ENCODE results near the gene PLCZ1.
"Not testable (repeated sequence)": the region's sequence is repeated elsewhere in the genome, so short reads cannot be mapped to it uniquely, and the experiment has no call there.

PLCZ1 gene, protein sequence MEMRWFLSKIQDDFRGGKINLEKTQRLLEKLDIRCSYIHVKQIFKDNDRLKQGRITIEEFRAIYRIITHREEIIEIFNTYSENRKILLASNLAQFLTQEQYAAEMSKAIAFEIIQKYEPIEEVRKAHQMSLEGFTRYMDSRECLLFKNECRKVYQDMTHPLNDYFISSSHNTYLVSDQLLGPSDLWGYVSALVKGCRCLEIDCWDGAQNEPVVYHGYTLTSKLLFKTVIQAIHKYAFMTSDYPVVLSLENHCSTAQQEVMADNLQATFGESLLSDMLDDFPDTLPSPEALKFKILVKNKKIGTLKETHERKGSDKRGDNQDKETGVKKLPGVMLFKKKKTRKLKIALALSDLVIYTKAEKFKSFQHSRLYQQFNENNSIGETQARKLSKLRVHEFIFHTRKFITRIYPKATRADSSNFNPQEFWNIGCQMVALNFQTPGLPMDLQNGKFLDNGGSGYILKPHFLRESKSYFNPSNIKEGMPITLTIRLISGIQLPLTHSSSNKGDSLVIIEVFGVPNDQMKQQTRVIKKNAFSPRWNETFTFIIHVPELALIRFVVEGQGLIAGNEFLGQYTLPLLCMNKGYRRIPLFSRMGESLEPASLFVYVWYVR

DNA sequence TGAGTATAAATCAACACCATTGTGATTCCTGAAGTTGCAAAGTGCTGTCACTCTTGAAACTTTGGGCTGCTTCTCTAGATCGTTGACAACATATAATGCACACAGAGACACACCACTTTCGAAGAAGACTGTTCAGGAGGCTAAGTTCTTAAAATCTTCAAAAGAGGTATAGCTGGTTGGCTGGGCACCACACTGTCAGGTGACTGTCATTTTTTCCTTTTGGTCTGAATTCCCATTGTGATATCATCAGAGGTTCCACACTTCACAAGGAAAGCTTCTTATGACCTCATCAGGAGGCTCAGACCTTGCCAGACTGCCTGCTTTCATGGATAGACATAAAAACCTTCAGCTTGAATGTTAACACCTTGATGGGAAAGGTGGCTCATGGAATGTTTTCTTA, at the start of gene PLCZ1, which contains the start of gene CAPZA3:
PLCZ1 (minus strand) TSS at position 194 of the 400 bp plus-strand sequence. CDS start 641 bp downstream, outside the sequence.
CAPZA3 (plus strand) TSS at position 301 of the 400 bp plus-strand sequence. CDS start 150 bp downstream, outside the sequence.
- DNase-seq (ENCODE audit: low read depth), result no peak

DNA sequence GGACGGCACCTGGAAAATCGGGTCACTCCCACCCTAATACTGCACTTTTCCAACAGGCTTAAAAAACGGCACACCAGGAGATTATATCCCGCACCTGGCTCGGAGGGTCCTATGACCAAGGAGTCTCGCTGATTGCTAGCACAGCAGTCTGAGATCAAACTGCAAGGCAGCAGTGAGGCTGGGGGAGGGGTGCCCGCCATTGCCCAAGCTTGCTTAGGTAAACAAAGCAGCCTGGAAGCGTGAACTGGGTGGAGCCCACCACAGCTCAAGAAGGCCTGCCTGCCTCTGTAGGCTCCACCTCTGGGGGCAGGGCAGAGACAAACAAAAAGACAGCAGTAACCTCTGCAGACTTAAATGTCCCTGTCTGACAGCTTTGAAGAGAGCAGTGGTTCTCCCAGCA, 47.7 kb upstream of the PLCZ1 start:
- not testable (repeated sequence) for DNase-seq (ENCODE audit: low read depth)

DNA sequence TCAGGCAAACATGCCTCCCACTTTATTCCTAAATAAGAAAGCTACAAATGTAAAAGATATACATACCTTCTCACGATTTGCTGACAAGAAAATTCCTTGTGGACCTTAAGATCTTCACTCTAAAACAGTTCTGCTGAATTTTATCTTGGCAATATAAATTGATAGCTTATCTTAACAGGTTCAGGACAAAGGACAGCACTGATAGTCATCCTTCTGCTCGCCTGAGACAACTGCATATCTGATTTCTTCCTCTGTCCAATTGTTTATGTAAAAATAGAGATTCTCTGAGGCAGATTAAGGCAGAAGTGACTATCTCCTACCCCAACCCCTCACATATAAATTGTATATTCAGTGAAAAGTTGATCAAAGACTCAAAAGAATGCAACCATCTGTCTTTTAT, 45.0 kb upstream of the PLCZ1 start:
- no peak for DNase-seq (ENCODE audit: low read depth)

DNA sequence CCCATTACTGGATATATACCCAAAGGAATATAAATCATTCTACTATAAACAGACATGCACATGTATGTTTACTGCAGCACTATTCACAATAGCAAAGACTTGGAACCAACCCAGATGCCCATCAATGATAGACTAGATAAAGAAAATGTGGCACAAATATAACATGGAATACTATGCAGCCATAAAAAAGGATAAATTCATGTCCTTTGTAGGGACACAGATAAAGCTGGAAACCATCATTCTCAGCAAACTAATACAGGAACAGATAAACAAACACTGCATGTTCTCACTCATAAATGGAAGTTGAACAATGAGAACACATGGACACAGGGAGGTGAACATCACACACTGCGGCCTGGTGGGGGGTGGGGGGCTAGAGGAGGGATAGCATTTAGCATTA, 28.7 kb upstream of the PLCZ1 start:
- not testable (repeated sequence) for DNase-seq (ENCODE audit: low read depth)

DNA sequence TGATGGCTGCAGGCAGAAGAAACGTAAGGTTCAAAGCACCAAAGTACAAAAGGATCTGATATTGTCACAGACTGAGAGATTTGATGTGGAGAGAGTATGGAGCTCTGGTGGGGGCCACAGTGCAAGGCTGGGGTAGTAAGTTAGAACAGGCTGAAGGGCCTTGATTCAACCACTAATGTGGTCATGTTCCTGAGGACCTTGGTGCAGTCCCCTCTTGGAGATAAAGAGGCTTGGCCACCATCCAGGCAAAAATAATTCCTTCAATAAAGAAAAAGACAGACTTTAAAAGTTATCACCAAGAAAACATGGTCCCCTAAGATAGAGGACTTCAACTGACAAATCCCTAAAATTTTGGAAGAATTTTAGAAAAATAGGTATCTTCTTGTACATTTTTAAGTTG, 17.5 kb upstream of the PLCZ1 start:
- DNase-seq (ENCODE audit: low read depth), result no peak

DNA sequence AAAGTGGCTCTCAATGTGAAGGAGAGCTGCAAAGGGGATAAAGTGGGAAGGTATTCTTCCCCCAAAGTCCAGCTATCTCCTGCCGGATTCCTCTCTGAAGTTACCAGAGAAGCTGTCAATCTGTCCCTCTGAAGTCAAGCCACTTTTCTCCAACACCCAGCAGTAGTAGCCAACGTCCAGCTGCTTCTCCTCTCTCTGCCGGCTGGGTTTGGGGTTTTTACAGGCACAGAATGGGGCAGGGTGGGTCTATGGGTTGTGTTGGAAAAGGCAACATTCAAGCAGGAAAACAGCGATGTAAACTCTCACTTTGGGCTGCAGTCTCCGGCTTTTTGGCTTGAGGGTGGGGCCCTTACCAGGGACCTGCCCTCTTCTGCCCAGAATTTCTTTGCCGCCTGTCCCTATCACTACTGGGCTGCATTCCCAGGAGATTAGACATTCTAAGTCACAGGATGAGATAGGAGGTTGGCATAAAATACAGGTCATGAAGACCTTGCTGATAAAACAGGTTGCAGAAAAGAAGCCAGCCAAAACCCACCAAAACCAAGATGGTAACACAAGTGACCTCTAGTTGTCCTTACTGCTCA, 16.4 kb upstream of the PLCZ1 start:
- no peak for DNase-seq (ENCODE audit: low read depth)

DNA sequence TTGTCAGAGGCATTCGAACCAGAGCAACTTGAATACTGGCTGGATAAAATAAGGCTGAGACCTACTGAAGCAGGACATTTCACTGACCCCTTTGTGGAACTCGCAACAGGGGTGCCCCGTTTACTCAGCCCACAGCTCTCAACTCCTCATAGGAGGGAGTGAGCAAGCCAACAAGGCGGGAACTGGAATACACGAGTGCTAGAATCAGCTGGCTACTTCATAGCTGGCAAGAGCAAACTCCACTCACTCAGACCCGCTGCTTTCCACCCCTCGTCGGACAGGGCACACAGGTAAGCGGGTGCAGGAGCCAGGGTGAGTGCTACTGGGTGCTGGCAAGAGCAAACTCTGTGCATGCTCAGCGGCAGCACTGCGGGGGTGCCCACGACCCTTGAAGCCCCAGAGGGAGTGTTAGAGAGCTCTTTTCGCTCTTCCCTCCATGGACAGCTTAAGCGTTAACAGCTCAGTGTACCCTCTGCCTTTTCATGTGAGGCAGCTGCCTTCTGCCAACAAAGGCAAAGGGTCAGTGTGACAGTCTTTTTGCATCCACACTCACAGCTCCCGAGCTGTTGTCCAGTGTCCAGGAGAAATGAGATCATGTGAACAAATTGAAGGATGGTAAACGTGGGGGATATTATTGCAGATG, 15.8 kb upstream of the PLCZ1 start:
- DNase-seq (ENCODE audit: low read depth), result no peak

DNA sequence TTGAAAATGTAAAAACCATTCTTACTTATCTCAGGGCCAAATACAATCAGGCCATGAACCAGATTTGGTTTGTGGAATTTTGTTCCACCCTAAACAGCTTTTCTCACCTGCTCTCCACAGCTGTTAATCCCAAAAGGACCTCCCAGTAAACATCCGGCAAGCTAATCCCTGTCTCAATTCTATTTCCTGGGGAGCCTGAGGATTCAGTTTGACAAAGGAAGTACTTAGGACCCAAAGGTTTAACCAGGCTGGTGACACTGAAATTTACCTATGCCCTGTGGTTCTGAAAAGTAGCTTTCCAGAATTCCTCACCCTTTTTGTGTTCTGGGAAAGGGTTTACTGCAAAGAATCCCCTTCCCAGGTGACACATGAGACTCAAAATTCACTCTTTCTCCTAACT, 15.1 kb upstream of the PLCZ1 start:
- DNase-seq (ENCODE audit: low read depth), result no peak

DNA sequence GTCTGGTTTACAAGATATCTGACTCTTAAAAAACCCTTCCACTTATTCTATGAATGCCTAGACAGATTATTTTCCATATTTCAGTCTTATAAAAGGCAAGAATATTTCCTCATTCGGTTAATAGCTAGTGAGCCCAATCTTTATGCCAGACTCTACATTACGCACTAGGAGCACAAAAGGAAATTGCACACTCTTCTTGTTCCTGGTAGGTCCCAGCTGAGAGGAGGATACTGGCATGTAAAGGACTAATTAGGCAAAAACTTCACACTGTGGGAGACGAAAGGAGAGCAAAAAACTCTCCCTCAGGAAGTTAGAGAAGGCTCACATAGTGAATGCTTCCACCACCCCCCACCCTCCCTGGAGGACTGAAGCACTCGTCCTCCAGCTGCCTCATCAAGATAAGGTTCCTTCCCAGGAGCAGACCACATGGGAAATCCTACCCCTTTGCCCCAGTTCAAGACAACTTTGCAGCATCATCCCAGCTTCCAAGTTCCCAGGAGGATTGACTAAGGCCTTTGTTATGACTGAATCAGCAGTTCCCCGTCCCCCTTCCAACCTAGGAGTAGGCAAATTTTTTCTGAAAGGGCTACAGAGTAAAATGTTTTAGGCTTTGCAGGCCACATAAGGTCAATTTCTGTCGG, 14.6 kb upstream of the PLCZ1 start:
- DNase-seq (ENCODE audit: low read depth), result no peak

DNA sequence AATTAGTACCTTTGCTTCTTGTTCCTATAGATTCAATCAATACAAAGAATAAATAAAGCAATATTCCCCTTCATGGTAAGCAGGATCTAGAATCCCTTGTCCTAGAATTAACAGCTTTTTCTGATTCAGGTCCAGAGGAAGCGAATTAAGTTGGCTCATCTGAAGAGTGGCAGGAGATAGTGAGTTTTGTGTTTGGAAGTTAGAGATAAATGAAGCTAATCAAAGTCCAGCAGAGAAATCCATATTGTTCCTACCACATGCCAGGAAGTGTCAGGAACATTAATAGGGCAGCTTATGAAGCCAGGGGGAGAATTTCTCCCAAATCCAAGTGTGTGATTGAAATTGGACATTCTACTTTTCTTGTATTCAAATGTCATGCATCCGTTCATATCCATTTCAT, 14.1 kb upstream of the PLCZ1 start:
- DNase-seq (ENCODE audit: low read depth), result no peak

DNA sequence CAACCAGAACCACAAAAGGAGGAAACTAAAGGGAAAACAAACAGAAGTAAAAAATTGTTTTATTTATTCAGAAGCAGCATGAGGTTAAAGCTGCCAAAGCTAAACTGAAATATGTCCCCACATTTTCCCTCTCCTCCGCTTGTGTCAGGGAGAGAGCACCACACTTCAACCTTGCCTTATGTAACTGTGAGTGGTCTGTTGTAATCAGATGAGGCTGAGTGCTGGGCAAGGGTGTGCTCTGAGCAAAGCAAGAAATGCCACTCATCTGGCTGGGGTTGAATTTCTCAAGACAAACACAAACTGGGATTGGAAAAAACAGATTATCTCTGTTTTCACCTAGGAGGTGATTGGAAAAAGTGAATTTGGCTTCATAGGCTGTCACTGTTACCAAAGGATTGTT, 12.3 kb upstream of the PLCZ1 start:
- no peak for DNase-seq (ENCODE audit: low read depth)

DNA sequence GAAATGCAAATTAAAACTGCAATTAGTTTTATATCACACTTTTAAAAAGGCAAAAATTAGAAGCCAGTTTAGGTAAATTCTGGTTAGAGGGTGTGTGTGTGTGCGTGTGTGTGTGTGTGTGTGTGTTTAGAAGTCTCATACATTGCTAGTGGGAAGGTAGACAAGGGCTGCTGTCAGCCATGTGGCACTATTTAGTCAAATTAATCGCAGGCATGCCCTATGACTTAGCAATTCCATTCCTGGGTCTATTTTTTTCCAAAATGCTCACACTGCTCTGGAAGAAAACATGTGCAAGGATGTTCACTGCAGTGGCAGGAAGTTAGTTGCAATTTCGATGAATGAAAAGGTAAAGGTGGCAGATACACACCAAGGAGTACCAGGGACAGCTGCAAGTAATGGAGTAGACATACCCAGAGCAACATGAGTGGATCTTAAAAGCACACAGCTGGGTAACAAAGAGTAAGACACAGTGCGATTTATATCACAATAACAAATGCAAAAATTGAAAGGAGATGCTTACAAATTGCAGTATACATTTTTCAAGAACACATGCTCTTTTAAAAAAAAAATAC, 11.7 kb upstream of the PLCZ1 start:
- no peak for DNase-seq (ENCODE audit: low read depth)

DNA sequence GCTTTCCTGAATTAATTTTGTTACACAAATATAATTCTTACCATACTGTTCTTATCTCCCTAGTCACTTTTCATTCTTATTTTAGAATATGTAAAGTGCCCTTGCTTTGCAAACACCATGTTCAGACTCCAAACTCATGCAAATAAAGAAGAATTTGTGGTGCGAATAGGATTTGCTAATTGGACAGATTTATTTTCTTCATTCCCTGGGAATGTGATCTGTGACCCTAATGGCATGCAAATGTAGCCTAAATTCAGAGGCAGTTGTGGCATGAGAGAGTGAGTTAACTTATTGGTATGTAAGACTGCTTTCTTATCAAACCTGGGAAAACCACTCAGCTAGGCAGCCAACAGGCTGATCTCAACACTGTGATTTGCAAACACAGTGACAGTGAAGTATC, 10.1 kb upstream of the PLCZ1 start:
- no peak for DNase-seq (ENCODE audit: low read depth)

DNA sequence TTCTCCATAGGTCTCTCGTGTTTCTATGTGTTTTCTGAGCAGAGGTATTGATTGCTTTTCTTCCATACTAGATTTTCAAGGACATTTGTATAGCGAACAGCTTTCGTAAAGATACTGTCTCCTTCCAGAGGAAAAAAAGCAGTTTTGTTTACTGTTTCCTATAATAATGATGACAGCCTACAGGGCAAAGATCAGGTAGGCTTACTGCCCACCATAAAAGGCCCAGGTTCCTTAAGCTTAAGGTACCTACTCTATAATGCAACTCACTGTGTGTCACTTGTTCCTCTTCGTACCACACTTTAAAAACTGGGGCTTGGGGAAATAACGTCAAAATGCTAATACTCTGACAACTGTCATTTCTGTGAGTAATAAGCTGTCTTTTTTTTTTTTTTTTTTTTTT, 6.7 kb downstream of the PLCZ1 start:
- no peak for DNase-seq (ENCODE audit: low read depth)

DNA sequence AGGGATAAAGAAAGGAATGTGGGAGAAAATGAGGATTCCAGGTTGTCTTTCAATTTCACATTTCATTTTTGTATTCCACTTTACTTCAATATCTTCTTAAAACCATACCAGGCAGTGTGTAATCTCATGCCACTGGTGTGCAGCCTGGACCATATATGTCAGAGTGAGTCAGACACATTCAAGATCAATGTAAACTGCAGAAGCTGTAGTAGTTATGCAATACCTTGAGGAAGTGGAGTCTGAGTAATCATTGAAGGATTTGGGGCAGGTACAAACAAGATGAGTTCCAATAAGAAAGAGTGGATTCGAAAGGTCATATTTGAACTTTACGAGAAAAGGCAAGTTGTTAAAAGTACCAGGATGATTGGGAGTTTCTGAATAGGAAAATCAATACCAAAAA, 14.1 kb downstream of the PLCZ1 start:
- no peak for DNase-seq (ENCODE audit: low read depth)

DNA sequence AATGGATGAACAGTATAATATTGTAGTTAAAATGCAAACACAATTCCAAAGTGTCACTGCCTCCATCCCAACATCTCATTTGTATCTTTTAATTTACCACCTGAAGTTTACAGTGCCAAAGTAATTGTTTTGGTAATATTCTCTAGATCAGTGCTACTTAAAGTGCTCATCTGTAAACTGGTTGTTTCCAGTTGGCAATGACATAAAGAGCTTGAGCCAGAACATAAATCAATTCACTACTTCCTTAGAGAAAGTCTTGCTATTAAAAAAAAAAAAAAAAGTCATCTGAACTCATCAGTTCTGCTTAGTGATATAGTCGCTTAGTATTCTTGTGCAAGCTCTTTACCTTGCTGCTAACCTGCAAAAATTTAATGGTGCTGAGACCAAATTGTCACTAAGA, 16.4 kb downstream of the PLCZ1 start:
- no peak for DNase-seq (ENCODE audit: low read depth)

DNA sequence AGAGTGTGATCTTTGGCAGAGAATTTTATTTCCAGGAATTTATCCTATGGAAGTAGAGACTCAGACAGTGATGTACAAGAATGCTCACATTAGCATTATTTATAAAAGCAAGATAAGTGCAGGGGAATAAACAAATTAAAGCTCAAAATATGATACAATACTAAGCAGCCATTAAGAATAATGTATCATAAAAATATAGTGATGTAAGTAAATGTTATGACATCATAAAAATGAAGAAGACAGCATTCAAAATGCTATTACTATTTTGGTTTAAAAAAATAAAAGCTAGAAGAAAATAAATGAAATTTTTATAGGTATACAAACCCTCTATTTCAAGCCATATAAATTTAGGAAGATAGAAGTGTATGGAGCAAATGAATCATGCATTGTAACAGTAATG, 17.1 kb downstream of the PLCZ1 start:
- DNase-seq (ENCODE audit: low read depth), result no peak

DNA sequence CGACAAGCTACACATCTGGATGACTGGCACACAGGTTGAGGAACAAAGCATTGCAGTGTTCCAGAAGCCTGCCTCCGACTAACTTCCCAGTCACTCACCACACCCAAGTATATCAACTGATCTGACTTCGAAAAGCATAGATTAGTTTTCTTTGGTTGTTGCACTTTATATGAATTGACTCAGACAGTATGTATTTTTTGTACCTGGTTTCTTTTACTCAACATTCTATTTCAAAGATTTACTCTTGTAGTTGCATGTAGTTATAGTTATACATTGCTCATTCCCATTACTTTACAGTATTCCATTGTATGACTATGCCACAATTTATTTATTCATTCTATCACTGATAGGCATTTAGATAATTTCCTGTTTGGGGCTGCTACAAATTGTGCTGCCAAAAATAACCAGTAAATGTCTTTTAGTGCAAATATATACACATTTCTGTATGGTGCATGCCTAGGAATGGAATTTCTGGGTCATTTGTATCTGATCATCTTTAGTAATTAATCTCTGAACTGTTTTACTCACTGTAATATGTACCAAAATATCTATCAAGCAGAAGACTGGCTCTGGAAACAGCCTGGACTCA, 17.8 kb downstream of the PLCZ1 start:
- no peak for DNase-seq (ENCODE audit: low read depth)

DNA sequence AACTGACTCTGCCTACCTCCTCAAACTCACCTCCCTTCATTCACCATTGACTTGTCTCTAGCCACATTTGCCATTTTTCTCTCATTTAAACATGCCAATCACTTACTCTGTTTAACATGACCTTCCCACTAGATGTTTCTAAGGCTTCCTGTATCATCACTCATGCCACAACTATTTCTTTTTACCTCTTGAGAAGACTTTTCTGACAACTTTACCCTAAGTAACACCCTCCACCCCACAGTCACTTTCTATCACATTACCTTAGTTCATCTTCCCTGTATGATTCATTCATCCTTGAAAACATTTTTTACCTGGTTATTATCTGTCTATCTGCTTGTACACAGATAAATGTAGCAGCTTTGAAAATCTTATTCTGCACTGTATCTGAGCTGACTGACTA, 19.4 kb downstream of the PLCZ1 start:
- no peak for DNase-seq (ENCODE audit: low read depth)

DNA sequence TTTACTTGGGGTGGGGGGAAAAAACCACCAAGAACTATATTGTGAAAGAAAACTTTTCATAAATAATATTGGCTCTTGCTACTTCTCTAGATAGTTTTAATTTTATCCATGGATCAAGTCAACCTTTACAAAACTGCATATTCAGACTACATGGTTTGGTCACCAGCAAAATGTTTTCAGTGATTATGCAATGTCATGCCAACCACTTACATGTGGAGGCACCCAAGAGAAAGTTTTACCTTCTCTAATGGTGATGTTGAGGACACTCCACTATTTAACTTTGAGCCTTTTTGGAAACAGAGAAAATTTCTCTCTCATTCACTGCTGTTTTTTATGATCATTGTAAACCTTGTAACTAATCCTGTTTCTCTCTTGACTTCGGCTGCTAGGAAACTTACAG, 21.6 kb downstream of the PLCZ1 start:
- no peak for DNase-seq (ENCODE audit: low read depth)

DNA sequence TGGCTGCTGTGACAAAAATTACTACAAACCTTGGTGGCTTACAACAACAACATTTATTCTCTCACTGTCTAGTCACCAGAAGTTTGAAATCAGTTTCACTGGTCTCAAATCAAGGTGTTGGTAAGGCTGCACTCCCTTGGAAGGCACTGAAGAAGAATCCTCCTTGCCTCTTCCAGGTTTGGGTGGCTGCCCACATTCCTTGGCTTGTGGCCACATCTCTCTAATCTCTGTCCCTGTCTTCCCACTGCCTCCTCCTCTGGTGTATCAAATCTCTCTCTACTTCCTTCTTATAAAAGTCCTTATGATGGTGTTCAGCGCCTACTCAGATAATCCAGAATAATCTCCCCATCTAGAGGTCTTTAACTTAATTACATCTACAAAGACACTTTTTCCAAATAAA, 31.0 kb downstream of the PLCZ1 start:
- no peak for DNase-seq (ENCODE audit: low read depth)

DNA sequence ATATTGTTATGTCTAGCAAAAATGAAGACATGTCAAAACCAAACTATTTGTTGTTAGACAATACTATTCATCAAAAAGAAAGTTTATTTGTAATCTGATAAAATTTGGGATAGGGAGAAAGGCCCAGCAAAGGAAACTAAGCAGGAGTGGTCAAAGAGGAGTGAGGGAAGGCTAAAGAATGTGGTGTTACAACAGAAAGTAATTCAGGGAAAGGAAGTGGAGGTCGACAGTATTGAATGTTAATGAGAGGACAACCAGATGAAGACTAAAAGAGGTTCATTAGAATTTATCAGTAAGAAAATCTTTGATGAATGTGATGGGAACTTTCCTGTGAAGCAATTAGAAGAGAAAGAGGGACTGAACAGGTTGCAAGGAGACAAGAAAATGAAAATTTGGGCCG, 33.9 kb downstream of the PLCZ1 start:
- DNase-seq (ENCODE audit: low read depth), result no peak

Measured in activated gamma-delta T cell treated with anti-CD3 and anti-CD28 coated beads, Interleukin-2, amount 50 U/mL, for 16 hours (primary cell).